HTERT RPE-1 (cell line): Measurements from ENCODE around the gene ZNF436.
"Not testable (repeated sequence)": the region's sequence is repeated elsewhere in the genome, so short reads cannot be mapped to it uniquely, and the experiment has no call there.

Source experiments
- in situ Hi-C: fragments of 300-500 bp; cut with MboI; formaldehyde crosslinking; loops from 4 replicates; pipeline ENCODE4 v1.14.3; 2020; ENCODE audit warnings: low sequenced_read_pairs

The ZNF436 gene

DNA sequence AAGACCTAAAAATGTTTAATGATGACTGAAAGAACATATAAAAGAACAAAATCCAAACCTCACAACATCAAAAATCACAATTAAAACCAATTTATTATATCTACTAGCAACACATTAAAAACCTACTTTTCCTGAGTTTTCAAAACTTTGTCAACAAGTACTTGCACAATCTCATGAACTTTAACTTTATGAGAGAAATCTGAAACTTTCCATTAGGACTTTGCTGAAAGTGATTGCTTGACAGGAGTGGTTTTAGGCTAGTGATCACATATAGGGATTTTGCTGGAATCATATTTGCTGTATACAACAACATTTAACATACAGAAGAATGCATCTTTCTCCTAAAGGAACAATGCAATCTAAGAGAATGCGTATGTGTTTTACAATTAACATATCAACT, 38.8 kb downstream of the ZNF436 start:
- in situ Hi-C loops, result no loop called here

DNA sequence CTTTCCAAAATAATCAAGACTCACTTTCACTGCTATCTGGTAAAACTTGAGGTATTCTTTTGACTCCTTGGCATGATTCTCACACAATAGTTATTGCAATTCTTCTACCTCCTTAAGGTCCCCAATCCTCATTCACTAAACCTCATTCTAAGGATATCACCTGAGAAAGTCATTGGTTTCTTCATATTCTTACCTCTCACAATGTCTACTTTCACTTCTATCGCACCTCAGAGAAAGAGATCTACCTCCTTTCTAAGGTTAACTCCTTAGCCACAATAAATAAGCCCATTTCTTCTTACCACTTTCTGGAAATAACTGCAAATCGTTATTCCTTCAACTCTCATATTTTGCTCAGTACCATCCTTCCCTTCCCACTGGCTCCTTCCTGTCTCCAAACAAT, 44.2 kb downstream of the ZNF436 start:
- in situ Hi-C loops, result no loop called here

- in situ Hi-C loops, result no loop called here
Measured at GRCh38 chr1:23322770-23323169, 46.9 kb downstream of the ZNF436 start.

DNA sequence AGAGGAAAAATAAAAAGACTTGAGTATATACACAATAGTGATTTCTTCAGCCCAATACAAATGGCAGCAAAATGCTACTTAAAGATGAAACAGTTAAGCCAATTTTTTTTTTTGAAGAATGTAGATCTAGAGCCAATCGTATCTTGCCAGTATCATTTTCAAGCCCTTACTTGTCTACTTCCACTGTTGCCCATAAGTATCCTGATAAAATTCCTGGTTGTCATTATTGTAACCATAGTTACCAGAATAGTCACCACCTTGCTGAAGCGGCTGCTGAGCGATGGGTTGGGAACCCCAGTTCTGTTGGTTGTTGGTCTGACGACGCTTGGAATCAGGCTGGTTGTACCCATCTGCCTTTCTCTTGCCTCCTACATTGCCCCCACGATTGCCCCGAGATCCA, 59.4 kb downstream of the ZNF436 start:
- in situ Hi-C loops, result not testable (repeated sequence)
